Endothelial cell of umbilical vein (primary cell): Measurements from ENCODE around the gene MPND. TPM values are rescaled to one million over a fixed set of nuclear protein-coding genes. Genes with fewer than 3 reads are reported as not detected.

Experiments
- BruUV-seq: library from RNA; stranded (reverse); fragments of 400-500 nt; replicated peaks from 2 replicates; lab custom pipeline; 2021; lab: Mats Ljungman, UMichigan
- CTCF ChIA-PET: fragments of 300-600, 350-600 bp; sonication (Branson Sonifier 250); formaldehyde crosslinking; loops from one replicate; lab custom pipeline; 2021; ENCODE audit warnings: antibody characterized with exemption, inconsistent platforms; lab: Charles Lee
- POLR2A ChIA-PET: fragments of 300-600, 350-600 bp; sonication (Branson Sonifier 250); formaldehyde crosslinking; loops from one replicate; lab custom pipeline; 2021; ENCODE audit warnings: antibody characterized with exemption, inconsistent platforms; lab: Charles Lee
- DNase-seq: peaks from one replicate; pipeline ENCODE4 v3.0.0-alpha.2; 2011; ENCODE audit warnings: low read depth, low spot score
- FAIRE-seq: peaks from 2 replicates; lab custom pipeline; 2011; peaks lifted over from hg19 to GRCh38; lab: Jason Lieb, UNC
- H2AFZ ChIP-seq: 2 replicates; pipeline ENCODE4 v1.6.0; 2012; ENCODE audit warnings: low read depth, low read length, control low read depth, inconsistent platforms
- H3K27ac ChIP-seq: 2 replicates; pipeline ENCODE4 v1.5.1; 2011; ENCODE audit warnings: low read depth, mild to moderate bottlenecking, control low read depth, low read length, moderate library complexity; ENCODE audit not compliant: insufficient read depth
- H3K27me3 ChIP-seq, 2 experiments: 2 replicates each; pipeline versions ENCODE4 v1.6.0 to v1.6.1; 2011; ENCODE audit warnings: low read length in 2 of 2, mixed read lengths in 1 of 2; ENCODE audit not compliant: control insufficient read depth in 2 of 2, insufficient read depth in 2 of 2
- H3K36me3 ChIP-seq, 2 experiments: 2 replicates in 1 of 2; 3 replicates in 1 of 2; pipeline ENCODE4 v1.5.1; 2011; ENCODE audit warnings: low read length in 2 of 2, mild to moderate bottlenecking in 1 of 2, moderate library complexity in 1 of 2; ENCODE audit not compliant: control insufficient read depth in 2 of 2, insufficient read depth in 2 of 2; ENCODE audit errors: extremely low read depth in 1 of 2
- H3K4me1 ChIP-seq: 3 replicates; pipeline ENCODE4 v1.5.1; 2011; ENCODE audit warnings: mild to moderate bottlenecking, low read length; ENCODE audit not compliant: control insufficient read depth, insufficient read depth; ENCODE audit errors: extremely low read depth
- H3K4me2 ChIP-seq: 2 replicates; pipeline ENCODE4 v1.6.1; 2011; ENCODE audit warnings: low read length, control low read depth, mixed read lengths; ENCODE audit not compliant: insufficient read depth
- H3K4me3 ChIP-seq, 3 experiments: fragments of 200-600 bp in 1 of 3; sonication (generic), shearing (Covaris generic) in 1 of 3; replicated peaks in 1 of 3; 2 replicates each; pipeline ENCODE4 v1.5.1; 2011 to 2016; ENCODE audit warnings: control low read depth in 3 of 3, low read length in 3 of 3, mild to moderate bottlenecking in 2 of 3, inconsistent platforms in 1 of 3, low read depth in 1 of 3, moderate library complexity in 1 of 3; ENCODE audit not compliant: insufficient read depth in 1 of 3
- H3K79me2 ChIP-seq: 2 replicates; pipeline ENCODE4 v1.6.0; 2012; ENCODE audit warnings: low read length, inconsistent platforms; ENCODE audit not compliant: control insufficient read depth, insufficient read depth
- H3K9ac ChIP-seq: replicated peaks from 2 replicates; pipeline ENCODE3; 2011; ENCODE audit warnings: low read length, control low read depth; ENCODE audit not compliant: insufficient read depth; ENCODE audit errors: extremely low read depth
- H3K9me1 ChIP-seq: replicated peaks from 3 replicates; pipeline ENCODE4 v1.6.0; 2011; ENCODE audit warnings: mild to moderate bottlenecking, low read length; ENCODE audit not compliant: control insufficient read depth, insufficient read depth; ENCODE audit errors: extremely low read depth
- H3K9me3 ChIP-seq: replicated peaks from 2 replicates; pipeline ENCODE4 v1.5.1; 2012; ENCODE audit warnings: low read length, inconsistent platforms; ENCODE audit not compliant: control insufficient read depth, insufficient read depth
- H4K20me1 ChIP-seq: replicated peaks from 2 replicates; pipeline ENCODE3; 2011; ENCODE audit warnings: mild to moderate bottlenecking, low read length; ENCODE audit not compliant: control insufficient read depth, insufficient read depth; ENCODE audit errors: extremely low read depth
- EZH2 ChIP-seq: IDR thresholded peaks from 2 replicates; pipeline ENCODE4 v1.6.1; 2012; ENCODE audit warnings: borderline replicate concordance, low read depth, mild to moderate bottlenecking, moderate library complexity, low read length, inconsistent platforms; ENCODE audit not compliant: severe bottlenecking
- FOS ChIP-seq: IDR thresholded peaks from 2 replicates; pipeline ENCODE4 v1.6.1; 2011; ENCODE audit warnings: mild to moderate bottlenecking, low read length, moderate library complexity, borderline replicate concordance; ENCODE audit not compliant: insufficient read depth
- GATA2 ChIP-seq: IDR thresholded peaks from 2 replicates; pipeline ENCODE4 v1.7.0; 2011; ENCODE audit warnings: low read depth, mild to moderate bottlenecking, moderate library complexity, mixed read lengths, low read length; ENCODE audit not compliant: insufficient read length, insufficient read depth
- JUN ChIP-seq: IDR thresholded peaks from 2 replicates; pipeline ENCODE4 v1.6.1; 2011; ENCODE audit warnings: borderline replicate concordance, low read depth; ENCODE audit not compliant: insufficient read length, insufficient read depth
- POLR2A ChIP-seq: IDR thresholded peaks from 2 replicates; pipeline ENCODE4 v1.6.1; 2012; ENCODE audit warnings: low read depth, mild to moderate bottlenecking, control low read depth, low read length
- POLR2AphosphoS5 ChIP-seq: IDR thresholded peaks from 2 replicates; pipeline ENCODE4 v1.6.1; 2012; ENCODE audit warnings: low read depth, mild to moderate bottlenecking, control low read depth, low read length, moderate library complexity; ENCODE audit not compliant: insufficient read depth
- dilution Hi-C: fragments of 300-500 bp; cut with MboI; formaldehyde crosslinking; loops from one replicate; pipeline ENCODE4 v1.15.0; 2019; ENCODE audit warnings: low sequenced_read_pairs; ENCODE audit not compliant: extremely low pct_ligation_motif_present
- intact Hi-C: fragments of 100-400 bp; cut with micrococcal nuclease; formaldehyde crosslinking; loops from one replicate; pipeline ENCODE4 v1.10.0; 2022
- polyA plus RNA-seq, 4 experiments: library from polyadenylated mRNA; depleted of rRNA in 3 of 4; stranded (reverse) in 3 of 4; unstranded in 1 of 4; fragments of >200 nt; gene quantifications; 2 replicates each; pipeline versions ENCODE4 v1.2.1 to v1.2.3, GENCODE V29; 2011 to 2012; ENCODE audit warnings: missing spikeins in 1 of 4
- total RNA-seq: library from RNA; stranded (reverse); gene quantifications from 2 replicates; pipeline ENCODE4 v1.2.3, GENCODE V29; 2021
- TF ChIP-seq, protein P1 (sequence below), 2 donors: IDR thresholded peaks; 1 replicate in 1 of 2; 2 replicates in 1 of 2; pipeline ENCODE4 v1.5.1; 2011; ENCODE audit warnings: low read length in 2 of 2, mild to moderate bottlenecking in 2 of 2, moderate library complexity in 2 of 2, control low read depth in 1 of 2, inconsistent platforms in 1 of 2, low read depth in 1 of 2; ENCODE audit not compliant: insufficient read depth in 1 of 2; ENCODE audit errors: extremely low read depth in 1 of 2
- TF ChIP-seq, protein P2 (sequence below): IDR thresholded peaks from 2 replicates; pipeline ENCODE4 v1.6.1; 2011; ENCODE audit not compliant: insufficient read depth, insufficient read length

Gene MPND
- total and polyA plus RNA-seq, 2 donors (not counting 3 experiments of a cell fraction or from before 2014, with no cell fraction given) = 14.8 to 21.1 TPM

DNA sequence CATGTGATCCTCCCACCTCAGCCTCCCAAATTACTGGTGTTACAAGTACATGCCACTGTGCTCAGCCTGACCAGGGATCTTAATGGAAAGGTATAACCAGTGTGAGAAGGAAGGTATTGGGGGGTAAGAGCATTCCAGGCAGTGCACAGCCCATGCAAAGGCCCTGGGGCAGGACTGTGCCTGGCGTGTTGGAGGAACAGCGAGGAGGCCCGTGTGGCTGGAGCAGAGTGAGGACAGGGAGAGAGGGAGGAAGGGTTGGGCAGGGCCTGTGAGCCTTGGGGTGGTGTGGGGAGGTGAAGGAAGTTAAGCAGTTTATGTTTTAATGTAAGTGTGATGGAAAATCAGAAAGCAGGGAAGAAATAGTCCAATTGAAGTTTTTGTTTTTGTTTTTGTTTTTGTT lies 42.8 kb upstream of the MPND start:
- Histone ChIP-seq H3K9me3 (no peaks in the 10 kb centered on the region), H3K4me1 (no peaks in the 10 kb centered on the region), H3K9ac (no peak overlapping the region), H3K27me3 (no peaks in the 10 kb centered on the region), H4K20me1 (no peaks in the 10 kb centered on the region), H3K79me2 (no peaks in the 10 kb centered on the region), H2AFZ (no peak overlapping the region), H3K4me3 (no peak overlapping the region), H3K27ac (no peak overlapping the region), H3K4me2 (no peak overlapping the region), H3K9me1 (no peaks in the 10 kb centered on the region), H3K36me3 (no peaks in the 10 kb centered on the region)
- TF ChIP-seq, protein P1, sequence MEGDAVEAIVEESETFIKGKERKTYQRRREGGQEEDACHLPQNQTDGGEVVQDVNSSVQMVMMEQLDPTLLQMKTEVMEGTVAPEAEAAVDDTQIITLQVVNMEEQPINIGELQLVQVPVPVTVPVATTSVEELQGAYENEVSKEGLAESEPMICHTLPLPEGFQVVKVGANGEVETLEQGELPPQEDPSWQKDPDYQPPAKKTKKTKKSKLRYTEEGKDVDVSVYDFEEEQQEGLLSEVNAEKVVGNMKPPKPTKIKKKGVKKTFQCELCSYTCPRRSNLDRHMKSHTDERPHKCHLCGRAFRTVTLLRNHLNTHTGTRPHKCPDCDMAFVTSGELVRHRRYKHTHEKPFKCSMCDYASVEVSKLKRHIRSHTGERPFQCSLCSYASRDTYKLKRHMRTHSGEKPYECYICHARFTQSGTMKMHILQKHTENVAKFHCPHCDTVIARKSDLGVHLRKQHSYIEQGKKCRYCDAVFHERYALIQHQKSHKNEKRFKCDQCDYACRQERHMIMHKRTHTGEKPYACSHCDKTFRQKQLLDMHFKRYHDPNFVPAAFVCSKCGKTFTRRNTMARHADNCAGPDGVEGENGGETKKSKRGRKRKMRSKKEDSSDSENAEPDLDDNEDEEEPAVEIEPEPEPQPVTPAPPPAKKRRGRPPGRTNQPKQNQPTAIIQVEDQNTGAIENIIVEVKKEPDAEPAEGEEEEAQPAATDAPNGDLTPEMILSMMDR (IDR thresholded peaks at IDR 0.05; ENCODE audit: extremely low read depth in 1 of 2, insufficient read depth in 1 of 2, low read depth in 1 of 2, low read length in 2 of 2) = no peak
- intact Hi-C loops = no loop called here
- CTCF ChIA-PET = no interaction called here
- FAIRE-seq (no peak), DNase-seq (no peak)
- dilution Hi-C loops = no loop called here
- POLR2A ChIA-PET = no interaction called here
- BruUV-seq = no TSS peak

DNA sequence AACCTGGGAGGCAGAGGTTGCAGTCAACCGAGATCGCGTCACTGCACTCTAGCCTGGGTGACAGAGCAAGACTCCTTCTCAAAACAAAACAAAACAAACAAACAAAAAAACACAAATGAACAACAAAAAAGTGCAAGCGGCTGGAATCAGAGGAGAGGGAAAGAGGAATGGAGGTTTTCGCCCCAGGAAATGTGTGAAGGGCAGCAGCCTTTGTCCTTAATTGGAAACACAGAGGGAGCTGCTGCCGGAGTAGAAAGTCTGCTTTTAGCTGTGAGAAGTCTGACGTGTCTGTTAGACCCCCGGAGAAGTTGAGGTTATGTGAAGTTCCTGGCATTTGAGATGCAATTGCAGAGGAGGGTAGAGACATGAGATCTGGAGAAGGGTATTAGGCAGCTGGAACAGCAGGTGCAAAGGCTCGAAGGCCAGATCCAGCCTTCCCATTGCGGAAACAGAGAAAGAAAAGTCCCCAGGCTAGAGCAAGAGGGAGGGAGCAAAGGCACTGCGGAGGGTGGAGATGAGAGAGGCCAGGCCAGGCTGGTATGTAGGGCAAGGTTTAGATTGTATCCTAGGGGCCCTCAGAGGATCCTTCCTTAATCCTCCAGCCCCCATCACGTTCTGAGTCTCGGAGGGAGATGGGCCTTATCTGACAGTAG lies 41.6 kb upstream of the MPND start:
- no peaks in the 10 kb centered on the region for H3K27me3 ChIP-seq
- no peak for DNase-seq
- no peaks in the 10 kb centered on the region for H3K9me1 ChIP-seq
- no peaks in the 10 kb centered on the region for H3K79me2 ChIP-seq
- no peak overlapping the region for H3K4me2 ChIP-seq
- H3K27ac ChIP-seq = no peak overlapping the region
- no peaks in the 10 kb centered on the region for H3K4me1 ChIP-seq
- no peaks in the 10 kb centered on the region for H3K36me3 ChIP-seq
- TF ChIP-seq, protein P2, sequence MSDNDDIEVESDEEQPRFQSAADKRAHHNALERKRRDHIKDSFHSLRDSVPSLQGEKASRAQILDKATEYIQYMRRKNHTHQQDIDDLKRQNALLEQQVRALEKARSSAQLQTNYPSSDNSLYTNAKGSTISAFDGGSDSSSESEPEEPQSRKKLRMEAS = no peak
- TF ChIP-seq POLR2A (no peak), FOS (no peak), POLR2AphosphoS5 (no peak), GATA2 (no peak), JUN (no peak), EZH2 (no peak)
- TF ChIP-seq, protein P1 (IDR thresholded peaks at IDR 0.05; ENCODE audit: extremely low read depth in 1 of 2, insufficient read depth in 1 of 2, low read depth in 1 of 2, low read length in 2 of 2) = no peak
- FAIRE-seq = no peak
- H4K20me1 ChIP-seq = no peaks in the 10 kb centered on the region
- intact Hi-C loops (no loop called here), dilution Hi-C loops (no loop called here)
- H2AFZ ChIP-seq = no peak overlapping the region
- BruUV-seq = no TSS peak
- ChIA-PET POLR2A (no interaction called here), CTCF (no interaction called here)
- no peak overlapping the region for H3K4me3 ChIP-seq
- H3K9me3 ChIP-seq = no peaks in the 10 kb centered on the region
- no peak overlapping the region for H3K9ac ChIP-seq
